Thyroid gland (tissue), 4 donors: ENCODE data around the gene CTSO. TPM values are rescaled to one million over a fixed set of nuclear protein-coding genes. Genes with fewer than 3 reads are reported as not detected.
"Not testable (repeated sequence)": the region's sequence is repeated elsewhere in the genome, so short reads cannot be mapped to it uniquely, and the experiment has no call there.

ENCODE experiments used
- DNase-seq, 2 donors: peaks; one replicate each; pipeline ENCODE4 v3.0.0-alpha.2; 2019
- H3K27ac ChIP-seq, 3 donors: fragments of 200-600 bp; sonication (generic); 1 replicate in 2 of 3; 2 replicates in 1 of 3; pipeline ENCODE4 v1.5.1; 2016 to 2019; ENCODE audit warnings: mild to moderate bottlenecking in 1 of 3, moderate library complexity in 1 of 3
- H3K27me3 ChIP-seq: fragments of 200-600 bp; sonication (generic); one replicate; pipeline ENCODE4 v1.5.1; 2019
- H3K36me3 ChIP-seq, 2 donors: fragments of 200-600 bp; sonication (generic); one replicate each; pipeline ENCODE4 v1.5.1; 2016 to 2019
- H3K4me1 ChIP-seq, 2 donors: fragments of 200-600 bp; sonication (generic); one replicate each; pipeline ENCODE4 v1.5.1; 2017 to 2019
- H3K4me3 ChIP-seq, 3 donors: fragments of 200-600 bp; sonication (generic); replicated peaks in 1 of 3; 1 replicate in 2 of 3; 2 replicates in 1 of 3; pipeline ENCODE4 v1.5.1; 2016; ENCODE audit warnings: mild to moderate bottlenecking in 1 of 3
- H3K9me3 ChIP-seq: fragments of 200-600 bp; sonication (generic); one replicate; pipeline ENCODE4 v1.5.1; 2017
- CTCF ChIP-seq, 6 experiments: fragments of 200-600 bp in 3 of 6; fragments of 450-650 bp in 3 of 6; sonication (generic) in 3 of 6; IDR thresholded peaks; one replicate each; pipeline ENCODE4 v1.5.1; 2016 to 2019; ENCODE audit warnings: antibody characterized with exemption in 6 of 6, mild to moderate bottlenecking in 2 of 6, inconsistent platforms in 1 of 6, moderate library complexity in 1 of 6
- POLR2A ChIP-seq, 2 donors: fragments of 450-650 bp; IDR thresholded peaks; one replicate each; pipeline ENCODE4 v1.6.1; 2017; ENCODE audit warnings: antibody characterized with exemption in 2 of 2, mild to moderate bottlenecking in 2 of 2, moderate library complexity in 1 of 2
- WGBS, 2 donors: methylation state at CpG; one replicate each; pipeline ENCODE4 v1.1.5; 2017; 5-methylcytosine and 5-hydroxymethylcytosine counted together
- intact Hi-C: fragments of 100-400 bp; cut with DNase I; formaldehyde crosslinking; loops from one replicate; pipeline ENCODE4 v1.15.1; 2023
- total RNA-seq, 4 donors: library from RNA; depleted of rRNA; stranded (reverse); fragments of >200 nt; gene quantifications; one replicate each; pipeline ENCODE4 v1.2.3, GENCODE V29; 2016

Gene CTSO
- total RNA-seq, 4 donors from 2014 or later: 31.9 to 36.3 (median 35.6) TPM

- Histone ChIP-seq H3K4me1 (no peaks in the 10 kb centered on the region), H3K27ac (no peak overlapping the region), H3K36me3 (no peaks in the 10 kb centered on the region), H3K9me3 (no peaks in the 10 kb centered on the region), H3K4me3 (no peak overlapping the region), H3K27me3 (no peaks in the 10 kb centered on the region)
- whole genome bisulfite sequencing, 2 donors: 66 to 77% methylated on average over 3 of the region's 3 CpGs
- no peak for TF ChIP-seq CTCF (IDR thresholded peaks at IDR 0.05)
- no peak for TF ChIP-seq POLR2A (IDR thresholded peaks at IDR 0.05)
- intact Hi-C loops: no loop called here
- no peak for DNase-seq
Measured at GRCh38 chr4:155904331-155904730, 49.3 kb downstream of the CTSO start.

GRCh38 chr4:155903453-155903852, 50.2 kb downstream of the CTSO start, which contains the start of gene TDO2:
TSS of gene TDO2 (plus strand) at chr4:155903696. CDS start at chr4:155903759, 63 bp downstream.
- no peaks in the 10 kb centered on the region for H3K27me3 ChIP-seq
- 63 to 73% methylated on average over 1 of the region's 1 CpG for WGBS, 2 donors
- no peak for DNase-seq
- H3K4me1 ChIP-seq: no peaks in the 10 kb centered on the region
- intact Hi-C loops: no loop called here
- no peak within 1 kb of the TSS for H3K27ac ChIP-seq
- H3K4me3 ChIP-seq: no peak within 1 kb of the TSS
- no peak for TF ChIP-seq POLR2A (IDR thresholded peaks at IDR 0.05)
- no peak for TF ChIP-seq CTCF (IDR thresholded peaks at IDR 0.05)
- H3K9me3 ChIP-seq: no peaks in the 10 kb centered on the region
- H3K36me3 ChIP-seq: no peaks in the 10 kb centered on the region

- TF ChIP-seq POLR2A (IDR thresholded peaks at IDR 0.05) (no peak), CTCF (IDR thresholded peaks at IDR 0.05) (no peak)
- 90 to 91% methylated on average over 2 of the region's 2 CpGs for WGBS, 2 donors
- DNase-seq: no peak
- H3K27ac ChIP-seq: no peak overlapping the region
- H3K9me3 ChIP-seq: no peaks in the 10 kb centered on the region
- no peaks in the 10 kb centered on the region for H3K4me1 ChIP-seq
- intact Hi-C loops: no loop called here
- no peaks in the 10 kb centered on the region for H3K27me3 ChIP-seq
- no peaks in the 10 kb centered on the region for H3K36me3 ChIP-seq
- H3K4me3 ChIP-seq: no peak overlapping the region
Measured at GRCh38 chr4:155901013-155901412, 52.7 kb downstream of the CTSO start.

GRCh38 chr4:155900381-155900780, 53.3 kb downstream of the CTSO start:
- H3K27me3 ChIP-seq: no peaks in the 10 kb centered on the region
- H3K9me3 ChIP-seq: no peaks in the 10 kb centered on the region
- no peaks in the 10 kb centered on the region for H3K36me3 ChIP-seq
- 64 to 72% methylated on average over 1 of the region's 1 CpG for WGBS, 2 donors
- H3K27ac ChIP-seq: no peak overlapping the region
- no peak for TF ChIP-seq CTCF (IDR thresholded peaks at IDR 0.05)
- TF ChIP-seq POLR2A (IDR thresholded peaks at IDR 0.05): no peak
- no peaks in the 10 kb centered on the region for H3K4me1 ChIP-seq
- intact Hi-C loops: no loop called here
- H3K4me3 ChIP-seq: no peak overlapping the region
- DNase-seq: no peak

- 26 to 35% methylated on average over 3 of the region's 3 CpGs for WGBS, 2 donors
- no peak overlapping the region for H3K27ac ChIP-seq
Measured at GRCh38 chr4:155899891-155900290, 53.8 kb downstream of the CTSO start.

GRCh38 chr4:155898371-155898770, 55.3 kb downstream of the CTSO start:
- H3K9me3 ChIP-seq, H3K36me3 ChIP-seq, intact Hi-C loops, H3K27me3 ChIP-seq, H3K27ac ChIP-seq, H3K4me3 ChIP-seq, H3K4me1 ChIP-seq, DNase-seq: not testable (repeated sequence)
- WGBS, 2 donors: 82 to 85% methylated on average over 2 of the region's 2 CpGs

More at GRCh38 chr4:155899891-155900290, 53.8 kb downstream of the CTSO start:
- Histone ChIP-seq H3K27me3 (no peaks in the 10 kb centered on the region), H3K4me3 (no peak overlapping the region), H3K9me3 (no peaks in the 10 kb centered on the region), H3K4me1 (no peaks in the 10 kb centered on the region), H3K36me3 (no peaks in the 10 kb centered on the region)
- no peak for TF ChIP-seq CTCF (IDR thresholded peaks at IDR 0.05)
- TF ChIP-seq POLR2A (IDR thresholded peaks at IDR 0.05): no peak
- DNase-seq: no peak
- intact Hi-C loops: no loop called here
